HG02981 (cell line): ENCODE data around the gene TFAP2E.
A peak's percentile ranks its signal among the peaks of the same experiment; 100 is the strongest.

Experiments used
- ATAC-seq: cut with Tn5 transposase; IDR thresholded peaks from one replicate; pipeline ENCODE4 v1.9.1; 2021; ENCODE audit warnings: mild to moderate bottlenecking, moderate library complexity; ENCODE audit not compliant: unreplicated experiment

The TFAP2E gene

GRCh38 chr1:35573198-35574124 lies at the start of gene TFAP2E:
Gene TFAP2E, plus strand, starts transcription at chr1:35573314. Its CDS starts 264 bp downstream, at chr1:35573578.
- ATAC-seq, result no peak

- no peak for ATAC-seq
Measured at GRCh38 chr1:35524106-35524505, 49.0 kb upstream of the TFAP2E start.

DNA sequence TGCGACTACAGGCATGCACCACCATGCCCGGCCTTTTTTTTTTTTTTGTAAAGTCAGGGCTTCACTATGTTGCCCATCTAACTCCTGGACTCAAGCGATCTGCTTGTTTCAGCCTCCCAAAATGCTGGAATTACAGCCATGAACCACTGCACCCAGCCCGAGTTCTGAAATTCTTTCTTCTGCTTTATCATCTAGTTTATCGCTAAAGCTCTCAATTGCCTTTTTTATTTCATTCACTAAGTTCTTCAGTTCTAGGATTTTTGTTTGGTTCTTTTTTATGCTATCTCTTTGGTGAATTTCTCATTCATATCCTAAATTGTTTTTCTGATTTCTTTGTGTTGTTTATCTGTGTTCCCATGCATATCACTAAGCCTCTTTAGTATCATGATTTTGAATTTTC lies 42.9 kb upstream of the TFAP2E start:
- no peak for ATAC-seq

DNA sequence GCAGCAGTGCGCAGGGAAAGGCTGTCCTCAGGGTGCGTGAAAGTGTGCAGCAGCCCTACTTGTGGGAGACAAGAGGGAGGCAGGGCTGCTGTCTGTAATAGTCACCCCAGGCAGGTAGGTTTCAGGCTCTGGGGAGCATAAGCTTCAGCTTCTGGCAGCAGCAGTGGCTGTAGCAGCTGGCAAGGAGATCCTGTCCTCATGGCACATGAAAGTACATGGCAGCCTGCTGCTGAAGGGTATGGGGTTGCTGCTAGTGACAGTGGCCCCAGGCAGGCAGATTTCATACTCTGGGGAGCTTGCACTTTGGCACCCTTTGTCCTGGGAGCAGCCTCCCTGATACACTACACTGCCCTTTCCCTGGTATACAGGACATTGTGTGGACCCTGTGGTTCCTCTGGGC lies 42.2 kb upstream of the TFAP2E start:
- ATAC-seq, result no peak

GRCh38 chr1:35531368-35531767 lies 41.7 kb upstream of the TFAP2E start:
- no peak for ATAC-seq

GRCh38 chr1:35532497-35533223 lies 40.5 kb upstream of the TFAP2E start:
- no peak for ATAC-seq

DNA sequence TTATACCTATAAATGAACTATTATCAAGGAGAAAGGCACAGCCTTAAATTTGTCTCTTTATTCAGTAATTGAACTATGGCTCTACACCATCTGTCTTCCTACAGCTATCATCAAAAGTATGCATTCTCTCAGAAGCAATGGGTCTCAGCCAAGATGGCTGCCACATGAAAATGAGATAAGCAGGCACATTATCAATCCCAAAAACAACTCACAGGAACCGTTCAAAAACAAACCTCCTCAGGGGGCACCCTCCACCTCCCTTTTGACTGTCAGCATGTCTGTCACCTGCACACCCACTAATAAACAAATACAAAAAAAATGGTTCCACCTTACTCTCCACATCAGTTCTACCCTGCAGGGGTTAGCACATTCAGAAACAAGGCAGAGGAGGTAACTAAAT lies 39.5 kb upstream of the TFAP2E start:
- ATAC-seq, result no peak

DNA sequence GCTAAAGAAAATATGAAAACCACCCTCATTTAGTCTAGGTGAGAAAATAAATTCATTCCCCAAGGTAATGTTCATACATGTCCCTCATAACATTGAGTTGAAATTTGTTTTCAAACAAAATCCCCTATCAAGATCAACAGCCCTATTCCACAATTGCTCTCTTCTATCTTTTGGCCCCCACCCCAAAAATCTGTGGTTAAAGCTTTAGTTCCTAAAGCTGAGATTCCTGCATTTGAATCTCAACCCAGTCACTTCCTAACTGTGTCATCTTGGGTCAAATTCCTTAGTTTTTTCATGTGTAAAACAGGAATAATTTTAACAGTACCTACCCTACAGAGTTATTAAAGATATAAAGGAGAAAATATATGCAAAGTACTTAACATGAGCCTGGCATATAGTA lies 37.9 kb upstream of the TFAP2E start:
- ATAC-seq, result no peak

DNA sequence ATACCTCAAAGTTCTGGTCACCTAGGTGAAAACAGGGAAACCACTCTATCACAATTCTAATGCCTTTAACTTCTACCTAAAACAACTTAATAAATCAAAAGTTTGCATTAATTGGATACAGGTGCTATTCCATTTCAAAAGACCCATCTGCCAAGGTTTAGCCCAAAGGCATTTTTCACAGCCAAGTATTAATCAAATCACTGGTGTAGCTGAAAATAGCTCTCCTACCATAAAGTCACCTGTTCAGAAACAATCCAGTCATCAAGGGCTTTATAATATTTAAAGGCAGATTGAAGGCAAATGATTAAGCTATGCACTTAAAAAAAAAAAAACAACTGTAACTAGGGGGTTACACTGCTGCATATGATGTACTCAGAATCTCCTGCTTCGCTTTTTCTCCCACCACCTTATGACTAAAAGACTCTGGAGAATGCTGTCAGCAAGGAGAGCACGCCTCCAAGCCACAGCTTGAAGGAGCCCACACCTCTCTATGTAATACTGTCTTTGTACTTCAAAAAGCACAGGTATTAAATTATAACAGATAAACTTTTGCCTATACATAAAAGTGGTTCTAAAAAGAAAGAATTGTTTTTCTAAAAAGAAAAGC lies 36.5 kb upstream of the TFAP2E start:
- ATAC-seq, result no peak

DNA sequence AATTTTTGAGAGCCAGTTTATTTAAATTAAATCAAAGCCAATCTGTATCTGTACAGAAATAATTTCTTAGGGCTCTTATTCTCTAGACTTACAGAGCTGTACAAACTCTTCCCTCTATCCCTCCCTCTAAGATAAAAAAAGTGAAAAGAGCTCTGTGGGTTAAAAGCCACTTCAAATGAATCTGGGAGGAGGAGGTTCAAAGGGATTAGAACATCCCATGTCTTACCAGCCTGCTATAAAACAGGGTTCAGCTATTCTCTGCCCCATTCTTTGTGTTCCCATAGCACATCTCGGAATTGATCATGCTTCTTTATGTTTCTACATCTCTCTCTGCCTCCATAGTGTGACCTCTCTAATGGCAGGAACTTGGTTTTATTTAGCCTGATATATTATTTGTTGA lies 35.3 kb upstream of the TFAP2E start:
- ATAC-seq, result no peak

- peak; percentile 37 for ATAC-seq
Measured at GRCh38 chr1:35539073-35539823, 33.9 kb upstream of the TFAP2E start.

DNA sequence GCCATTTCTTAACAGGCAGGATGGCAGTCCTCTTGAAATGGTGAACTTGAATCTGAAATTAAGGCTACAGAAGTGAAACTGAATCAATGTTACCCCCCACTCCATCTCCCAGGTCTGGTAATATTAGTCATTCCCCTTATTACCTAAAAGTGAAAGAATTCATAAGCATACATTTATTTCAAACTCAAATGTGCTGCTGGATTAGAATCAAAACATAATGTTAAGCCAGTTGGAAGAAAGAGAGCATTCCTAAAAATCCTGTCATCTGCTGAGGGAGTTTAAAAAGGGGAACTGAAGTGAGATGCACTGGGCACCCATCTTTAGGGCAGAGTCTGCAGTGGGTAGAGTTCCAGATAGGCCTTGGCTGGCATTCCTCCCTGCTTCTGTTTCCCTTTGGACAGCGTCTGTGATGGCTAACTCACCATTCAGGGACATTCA lies 33.3 kb upstream of the TFAP2E start:
- ATAC-seq, result peak; percentile 49

- no peak for ATAC-seq
Measured at GRCh38 chr1:35544976-35545375, 28.1 kb upstream of the TFAP2E start.

DNA sequence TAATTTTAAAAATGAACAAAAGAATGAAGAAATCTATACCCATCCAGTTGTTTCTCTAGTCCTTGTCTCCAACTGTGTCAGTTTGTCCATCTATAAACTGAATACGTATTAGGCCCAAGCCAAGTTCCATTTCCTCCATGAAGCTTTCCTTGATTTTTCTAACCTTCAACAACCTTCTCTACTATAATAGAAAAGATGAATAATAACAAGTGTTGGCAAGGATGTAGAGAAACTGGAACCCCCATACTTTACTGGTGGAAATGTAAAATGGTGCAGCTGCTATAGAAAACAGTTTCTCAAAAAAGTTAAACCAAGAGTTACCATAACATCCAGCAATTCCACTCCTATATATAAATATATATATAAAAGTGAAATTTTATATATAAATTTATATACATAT lies 26.5 kb upstream of the TFAP2E start:
- no peak for ATAC-seq

DNA sequence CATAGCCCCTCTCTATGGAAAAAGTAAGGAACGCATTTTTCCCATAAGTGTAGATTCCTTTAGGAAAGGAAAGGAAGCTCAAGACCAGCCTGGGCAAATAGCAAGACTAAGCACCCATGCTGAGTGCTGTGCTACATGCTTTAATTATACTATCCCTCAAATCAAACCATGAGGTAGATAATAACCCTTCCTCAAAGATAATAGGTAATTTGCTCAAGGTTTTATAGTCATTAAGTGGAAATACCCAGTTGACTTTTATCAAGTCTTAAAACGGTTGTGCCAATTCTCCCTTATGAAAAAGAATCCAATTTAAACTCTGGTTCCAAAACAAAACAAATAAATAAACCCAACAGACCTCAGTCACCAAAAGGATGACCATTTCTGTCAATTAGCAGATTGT lies 19.3 kb upstream of the TFAP2E start:
- ATAC-seq, result no peak

DNA sequence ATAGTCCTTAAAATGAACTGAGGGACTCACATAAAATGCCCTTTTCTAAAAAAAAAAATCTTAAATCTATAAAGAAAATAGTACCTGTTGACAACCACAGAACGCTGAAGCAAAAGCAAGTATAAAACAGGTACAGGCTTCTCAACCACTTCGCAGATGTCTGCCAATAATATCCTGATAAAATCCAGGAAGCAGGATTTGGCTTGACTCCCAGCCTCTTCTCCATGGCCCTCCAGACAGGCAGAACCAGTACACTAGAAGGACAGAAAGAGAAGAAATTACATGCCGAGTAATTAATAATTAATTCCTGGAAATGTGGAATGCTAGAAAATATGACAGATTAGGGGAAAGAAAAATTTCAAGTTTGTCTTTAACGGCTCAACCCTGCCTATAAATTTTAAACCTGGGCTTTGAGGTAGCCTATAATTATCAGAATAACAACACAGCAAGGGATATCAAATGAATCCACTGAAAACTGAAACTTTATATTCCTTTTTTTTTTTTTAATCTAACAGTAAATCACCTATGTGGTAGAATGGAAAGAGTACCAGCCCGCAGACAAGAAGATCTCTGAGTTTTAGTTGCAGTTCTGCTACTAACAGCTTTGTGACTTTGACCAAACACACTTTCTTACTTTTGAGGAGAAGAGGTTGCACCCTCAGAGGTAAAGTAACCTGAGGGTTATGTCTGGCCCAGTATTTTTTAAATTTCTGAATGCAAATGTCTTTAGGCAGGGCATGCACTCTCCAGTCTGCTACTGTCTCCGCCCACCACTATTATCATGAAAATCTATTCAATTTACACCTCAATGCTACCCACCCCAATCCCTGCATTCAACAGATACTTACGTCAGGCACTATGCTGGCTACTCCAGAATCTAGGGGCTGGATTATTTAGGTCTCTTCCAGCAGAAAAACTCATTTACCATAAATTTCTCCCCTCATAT lies 18.6 kb upstream of the TFAP2E start:
- no peak for ATAC-seq

GRCh38 chr1:35555212-35555584 lies 17.9 kb upstream of the TFAP2E start:
- ATAC-seq, result no peak

DNA sequence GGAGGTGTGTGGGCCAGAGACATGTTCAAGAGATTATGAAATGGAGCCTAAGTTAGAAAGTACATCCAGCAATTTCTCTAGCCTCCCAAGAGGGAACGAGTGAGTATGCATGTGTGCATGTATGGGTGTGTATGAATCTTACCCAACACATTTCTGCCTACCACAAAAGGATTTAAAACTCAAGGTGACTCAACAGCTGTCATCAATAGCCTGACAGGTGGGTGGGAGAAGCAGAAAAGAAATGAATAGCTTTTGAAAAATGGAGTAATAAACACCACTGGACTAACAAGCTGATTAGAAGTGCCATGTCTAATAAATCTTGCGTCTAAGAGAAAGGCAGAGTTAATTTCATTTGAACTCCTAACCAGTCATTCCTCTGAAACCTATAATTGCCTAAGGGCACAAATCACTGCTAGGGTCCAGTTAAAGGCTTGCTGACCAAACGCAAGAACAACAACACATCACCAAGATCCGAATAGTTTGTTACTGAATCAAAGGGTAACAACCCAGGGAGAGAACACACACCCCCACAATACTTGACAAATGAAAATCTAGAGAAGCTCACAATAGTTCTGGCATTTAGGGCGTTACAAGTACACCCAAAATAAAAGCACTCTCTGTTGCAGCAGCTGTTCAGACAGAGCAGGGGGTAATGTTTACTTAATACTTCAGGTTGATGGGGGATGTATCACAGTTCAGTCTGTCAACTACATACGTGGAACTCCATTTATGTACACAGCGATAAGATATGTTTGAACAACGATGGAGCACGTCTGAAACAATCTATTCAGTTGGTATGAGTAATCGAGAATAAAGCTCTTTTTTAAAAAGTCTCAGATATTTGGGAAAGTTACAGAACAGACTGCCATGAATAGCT lies 17.3 kb upstream of the TFAP2E start:
- no peak for ATAC-seq
